Measurements from ENCODE around the gene PANK4.

Gene PANK4

GRCh38 chr1:2486041-2486440 lies 40.4 kb downstream of the PANK4 start:
- ATAC-seq, result no peak
- no peak for TF ChIP-seq SNAI2 (CRISPR knock-in tag; IDR thresholded peaks at IDR 0.05)
- no peak for TF ChIP-seq ESRRG (CRISPR knock-in tag; IDR thresholded peaks at IDR 0.05)
- no peak for TF ChIP-seq OSR1 (CRISPR knock-in tag; IDR thresholded peaks at IDR 0.05)
- TF ChIP-seq ARNTL (CRISPR knock-in tag; IDR thresholded peaks at IDR 0.05; ENCODE audit: borderline replicate concordance, low read depth), result no peak
- TF ChIP-seq CSRNP3 (CRISPR knock-in tag; IDR thresholded peaks at IDR 0.05), result no peak

GRCh38 chr1:2483970-2484369 lies 42.4 kb downstream of the PANK4 start:
- ATAC-seq, result no peak
- TF ChIP-seq ZFP3 (CRISPR knock-in tag; IDR thresholded peaks at IDR 0.05), result no peak
- no peak for TF ChIP-seq PATZ1 (CRISPR knock-in tag; IDR thresholded peaks at IDR 0.05; ENCODE audit: borderline replicate concordance)
- no peak for TF ChIP-seq TSHZ2 (CRISPR knock-in tag; IDR thresholded peaks at IDR 0.05)
- no peak for TF ChIP-seq PPARA (CRISPR knock-in tag; IDR thresholded peaks at IDR 0.05; ENCODE audit: borderline replicate concordance)
- no peak for TF ChIP-seq POU6F1 (CRISPR knock-in tag; IDR thresholded peaks at IDR 0.05; ENCODE audit: borderline replicate concordance, low read depth)
- no peak for TF ChIP-seq ZC3H10 (CRISPR knock-in tag; IDR thresholded peaks at IDR 0.05)
- TF ChIP-seq ESRRG (CRISPR knock-in tag; IDR thresholded peaks at IDR 0.05), result no peak
- TF ChIP-seq SNAI2 (CRISPR knock-in tag; IDR thresholded peaks at IDR 0.05), result no peak
- no peak for TF ChIP-seq CREB5 (CRISPR knock-in tag; IDR thresholded peaks at IDR 0.05; ENCODE audit: low read depth)
- TF ChIP-seq BACH2 (CRISPR knock-in tag; IDR thresholded peaks at IDR 0.05; ENCODE audit: borderline replicate concordance), result no peak
- TF ChIP-seq ZNF70 (CRISPR knock-in tag; IDR thresholded peaks at IDR 0.05), result no peak
- TF ChIP-seq ZFP30 (CRISPR knock-in tag; IDR thresholded peaks at IDR 0.05), result no peak
- no peak for TF ChIP-seq ZNF8 (CRISPR knock-in tag; IDR thresholded peaks at IDR 0.05)
- no peak for TF ChIP-seq ZNF565 (CRISPR knock-in tag; conservative IDR thresholded peaks at IDR 0.05; ENCODE audit: low read depth)
- TF ChIP-seq GLIS3 (CRISPR knock-in tag; IDR thresholded peaks at IDR 0.05), result no peak
- TF ChIP-seq TOX (CRISPR knock-in tag; IDR thresholded peaks at IDR 0.05; ENCODE audit: borderline replicate concordance), result no peak
- TF ChIP-seq TCF4 (CRISPR knock-in tag; IDR thresholded peaks at IDR 0.05; ENCODE audit: borderline replicate concordance), result no peak
- no peak for TF ChIP-seq CSRNP3 (CRISPR knock-in tag; IDR thresholded peaks at IDR 0.05)

GRCh38 chr1:2483026-2483425 lies 43.4 kb downstream of the PANK4 start:
- TF ChIP-seq CREB5 (CRISPR knock-in tag; IDR thresholded peaks at IDR 0.05; ENCODE audit: low read depth) (no peak), TOX (CRISPR knock-in tag; IDR thresholded peaks at IDR 0.05; ENCODE audit: borderline replicate concordance) (no peak), BACH2 (CRISPR knock-in tag; IDR thresholded peaks at IDR 0.05; ENCODE audit: borderline replicate concordance) (no peak), ZC3H10 (CRISPR knock-in tag; IDR thresholded peaks at IDR 0.05) (no peak), ZNF565 (CRISPR knock-in tag; conservative IDR thresholded peaks at IDR 0.05; ENCODE audit: low read depth) (no peak), TSHZ2 (CRISPR knock-in tag; IDR thresholded peaks at IDR 0.05) (no peak), ZFP30 (CRISPR knock-in tag; IDR thresholded peaks at IDR 0.05) (no peak), ARNTL (CRISPR knock-in tag; IDR thresholded peaks at IDR 0.05; ENCODE audit: borderline replicate concordance, low read depth) (no peak), CSRNP3 (CRISPR knock-in tag; IDR thresholded peaks at IDR 0.05) (no peak)

More at GRCh38 chr1:2483026-2483425, 43.4 kb downstream of the PANK4 start:
- no peak for ATAC-seq

Data from SK-N-SH treated with all-trans-retinoic acid at 6 μM for 48 hours (cell line).